HG02571 (cell line): Measurements from ENCODE around the gene QTRT2.

Experiments
- ATAC-seq: cut with Tn5 transposase; IDR thresholded peaks from one replicate; pipeline ENCODE4 v1.9.1; 2021; ENCODE audit warnings: mild to moderate bottlenecking, moderate library complexity; ENCODE audit not compliant: unreplicated experiment

Gene QTRT2

DNA sequence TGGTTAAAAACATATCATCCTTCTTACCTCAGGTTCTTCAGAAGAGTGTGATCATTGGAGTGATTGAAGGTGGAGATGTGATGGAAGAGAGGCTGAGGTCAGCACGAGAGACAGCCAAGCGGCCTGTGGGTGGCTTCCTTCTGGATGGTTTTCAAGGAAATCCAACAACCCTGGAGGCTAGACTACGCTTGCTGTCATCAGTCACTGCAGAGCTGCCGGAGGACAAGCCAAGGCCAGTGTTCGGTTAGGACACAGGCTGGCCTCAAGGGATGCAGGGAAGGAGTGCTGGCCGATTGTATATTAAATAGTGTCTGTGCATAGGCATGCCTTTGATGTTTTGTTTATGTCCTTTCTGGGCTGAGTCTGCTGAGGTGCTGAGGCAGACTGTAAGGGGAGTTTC lies 20.2 kb downstream of the QTRT2 start:
- ATAC-seq: no peak

DNA sequence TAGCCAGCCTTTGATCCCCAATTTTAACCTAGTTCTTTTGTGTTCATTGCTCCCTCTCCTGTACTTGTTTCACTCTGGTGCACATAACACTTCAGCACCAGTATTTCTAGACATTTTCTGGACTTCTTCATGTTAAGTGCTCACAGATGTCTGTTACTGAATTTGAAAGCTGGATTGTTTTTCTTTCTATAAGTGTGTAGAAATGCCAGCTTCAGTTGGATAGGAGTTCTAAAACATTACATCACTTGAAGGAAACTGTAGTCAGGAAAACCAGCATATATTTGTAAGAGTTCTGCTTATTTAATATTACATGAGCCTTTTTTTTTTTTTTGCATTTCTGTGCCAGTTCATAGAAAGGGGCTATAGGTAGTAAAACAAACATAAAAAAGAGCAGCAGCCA lies 21.6 kb downstream of the QTRT2 start:
- no peak for ATAC-seq

DNA sequence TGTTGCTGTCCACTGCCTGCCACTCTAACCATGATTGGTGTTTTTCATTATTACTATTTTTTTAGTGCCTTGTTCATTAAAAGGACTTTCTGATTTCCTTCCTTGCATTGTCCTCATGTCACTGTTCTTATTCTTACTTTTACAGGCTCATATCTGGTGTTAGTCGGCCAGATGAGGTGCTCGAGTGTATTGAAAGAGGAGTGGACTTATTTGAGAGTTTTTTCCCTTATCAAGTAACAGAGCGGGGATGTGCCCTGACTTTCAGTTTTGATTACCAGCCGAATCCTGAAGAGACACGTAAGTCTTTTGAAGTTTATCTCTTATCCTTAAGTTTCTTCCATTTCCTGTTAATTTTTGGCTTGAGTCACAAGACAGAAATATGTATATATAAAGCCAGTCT lies 23.2 kb downstream of the QTRT2 start:
- ATAC-seq: no peak

GRCh38 chr3:114080201-114080600 lies 23.7 kb downstream of the QTRT2 start:
- no peak for ATAC-seq

GRCh38 chr3:114081037-114081436 lies 24.5 kb downstream of the QTRT2 start:
- ATAC-seq: no peak

- no peak for ATAC-seq
Observed at GRCh38 chr3:114083112-114083511, 26.6 kb downstream of the QTRT2 start.

DNA sequence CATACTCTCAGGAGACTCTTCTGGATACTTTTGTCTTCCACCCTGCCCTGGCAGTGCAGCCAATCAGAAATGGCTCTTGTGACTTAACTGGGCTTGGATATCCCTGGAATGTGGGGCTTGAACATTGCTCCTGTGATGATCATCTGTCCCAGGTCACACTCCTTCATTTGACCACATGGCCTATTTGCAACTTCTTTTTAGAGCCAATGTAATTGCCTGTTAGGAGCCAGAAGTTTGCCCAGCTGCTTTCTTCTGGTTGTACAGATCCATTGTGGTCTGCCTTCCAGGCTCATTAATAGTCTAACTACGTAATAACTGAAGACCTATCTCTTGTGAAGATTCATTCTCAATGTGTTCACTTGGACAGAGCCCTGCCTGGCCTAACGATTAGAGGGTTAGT lies 29.8 kb downstream of the QTRT2 start:
- no peak for ATAC-seq

DNA sequence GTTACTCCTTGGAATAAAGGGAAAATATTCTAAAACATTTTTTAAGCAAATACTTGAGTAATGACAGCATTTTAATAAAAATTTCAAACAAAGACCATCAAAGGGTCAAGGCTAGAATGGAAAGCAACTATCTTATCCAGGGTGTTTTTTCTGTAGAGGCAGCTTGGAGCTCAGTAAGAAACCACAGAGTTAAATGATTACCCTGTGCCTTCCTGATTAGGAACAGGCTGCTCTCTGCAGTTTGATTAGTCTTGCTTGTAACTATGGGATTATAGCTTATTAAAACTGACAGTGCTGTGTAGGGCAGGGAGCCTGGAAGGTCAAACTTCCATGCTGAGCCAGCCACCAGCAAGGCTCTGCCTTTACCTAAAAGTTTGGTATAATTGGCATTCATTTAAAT lies 33.1 kb downstream of the QTRT2 start:
- ATAC-seq: no peak

DNA sequence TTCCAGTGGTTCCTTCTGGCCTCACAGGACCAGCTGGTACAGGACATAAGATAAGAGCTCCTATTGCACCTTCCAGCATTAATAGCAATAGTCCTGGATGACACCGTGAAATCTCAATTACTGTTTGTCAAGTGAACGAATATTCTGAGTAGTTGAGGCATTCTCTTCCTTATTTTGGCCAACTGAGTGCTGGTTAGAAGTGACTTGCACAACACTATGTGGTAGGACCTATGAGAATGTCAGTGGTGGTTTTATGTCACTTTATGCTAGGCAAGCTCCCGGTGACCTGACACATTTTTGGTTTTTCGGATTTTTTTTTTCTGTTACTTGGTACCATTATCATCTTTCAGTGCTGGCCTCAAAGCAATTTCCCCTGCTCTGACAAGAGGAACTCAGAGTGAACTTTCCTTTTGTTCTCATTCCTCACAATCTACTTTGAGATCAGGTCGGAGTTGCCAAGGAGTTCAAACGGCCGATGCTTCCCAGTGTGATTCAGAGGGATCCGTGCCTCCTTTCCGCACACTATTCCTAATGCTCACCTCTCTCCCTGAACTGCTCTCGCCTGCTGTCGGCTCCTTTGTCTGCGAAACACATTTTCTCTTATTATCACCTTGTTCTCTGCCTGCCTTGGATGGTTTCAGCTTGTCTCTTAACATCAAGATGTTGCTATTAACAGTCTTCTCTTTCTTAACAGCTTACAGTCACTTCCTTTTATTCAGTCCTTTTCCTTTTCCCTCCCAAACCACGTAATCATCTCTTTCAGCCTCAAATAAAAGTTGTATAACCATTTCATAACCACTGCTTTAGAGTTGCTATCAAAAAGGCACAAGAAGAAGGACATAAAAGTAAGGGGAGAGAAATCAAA lies 35.8 kb downstream of the QTRT2 start:
- ATAC-seq: no peak

DNA sequence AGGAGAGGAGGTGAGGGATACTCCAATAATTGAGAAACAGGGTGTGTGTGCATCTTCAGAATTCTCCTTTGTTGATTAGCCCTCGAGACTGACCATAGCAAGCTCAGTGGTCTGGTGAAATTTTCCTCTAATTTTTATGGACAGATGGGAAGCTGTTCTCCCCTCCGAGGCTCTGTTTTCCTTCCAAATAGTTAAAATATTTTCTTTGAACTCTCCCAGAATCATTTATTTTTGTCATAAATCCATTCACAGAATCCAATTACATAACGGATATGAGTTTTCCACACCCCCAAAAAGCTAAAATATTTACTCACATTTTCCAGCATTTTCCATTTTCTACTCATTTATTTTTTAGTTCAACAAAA lies 36.5 kb downstream of the QTRT2 start:
- ATAC-seq: no peak

DNA sequence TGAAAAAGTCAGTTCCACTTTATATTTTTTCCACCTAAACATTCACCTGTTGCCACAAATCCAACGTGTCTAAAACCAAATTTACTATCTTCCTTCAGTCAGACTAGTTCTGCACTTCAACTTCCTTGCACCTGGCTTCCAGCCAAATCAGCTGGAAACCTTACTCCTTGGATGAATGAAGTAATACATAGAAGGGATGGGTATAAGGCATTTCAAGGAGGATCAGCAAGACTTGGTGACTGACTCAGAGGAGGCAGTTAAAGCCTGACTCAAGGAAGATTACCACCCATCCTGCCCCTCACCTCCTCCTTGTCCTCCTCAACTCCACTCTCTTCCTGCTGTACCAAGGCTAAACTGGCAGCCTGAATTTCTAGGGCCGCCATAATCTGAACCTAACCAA lies 37.1 kb downstream of the QTRT2 start:
- ATAC-seq: no peak

DNA sequence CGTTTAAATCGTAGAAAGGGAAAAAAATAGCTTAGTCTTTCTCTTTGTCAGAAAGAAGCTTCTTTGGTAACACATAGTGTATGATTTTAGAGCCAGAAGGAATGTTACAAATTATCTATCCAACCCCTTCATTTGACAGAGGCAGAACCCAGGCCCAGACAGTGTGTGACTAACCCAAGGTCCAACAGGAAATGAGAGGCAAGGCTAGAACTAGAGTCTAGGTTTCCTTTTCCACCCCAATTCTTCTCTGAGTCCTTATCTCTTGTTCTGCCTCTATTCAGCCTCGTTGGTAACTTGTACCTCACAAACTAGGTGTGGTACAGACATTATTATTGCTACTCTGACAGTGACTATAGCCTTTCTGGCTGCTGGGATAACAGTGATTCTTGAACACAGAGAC lies 39.3 kb downstream of the QTRT2 start:
- ATAC-seq: no peak

- ATAC-seq: no peak
Observed at GRCh38 chr3:114101101-114101500, 44.6 kb downstream of the QTRT2 start.

GRCh38 chr3:114103181-114103580 lies 46.6 kb downstream of the QTRT2 start:
- ATAC-seq: no peak

DNA sequence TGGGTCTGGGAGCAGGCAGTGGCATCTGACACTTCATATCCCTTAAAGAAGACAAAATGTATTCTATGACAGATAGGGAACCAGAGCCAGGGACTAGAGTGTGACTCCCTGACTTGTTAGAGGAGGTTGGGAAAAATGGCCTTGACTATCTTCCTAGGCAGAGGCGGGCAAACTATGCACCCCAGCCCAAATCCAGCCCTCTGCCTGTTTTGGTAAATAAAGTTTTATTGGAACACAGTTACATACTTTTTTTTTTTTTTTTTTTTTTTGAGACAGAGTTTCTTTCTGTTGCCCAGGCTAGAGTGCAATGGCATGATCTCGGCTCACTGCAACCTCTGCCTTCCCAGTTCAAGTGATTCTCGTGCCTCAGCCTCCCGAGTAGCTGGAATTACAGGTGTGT lies 47.3 kb downstream of the QTRT2 start:
- ATAC-seq: no peak

- ATAC-seq: no peak
Observed at GRCh38 chr3:114104414-114104813, 47.9 kb downstream of the QTRT2 start.

GRCh38 chr3:114108137-114108536 lies 51.6 kb downstream of the QTRT2 start:
- no peak for ATAC-seq

DNA sequence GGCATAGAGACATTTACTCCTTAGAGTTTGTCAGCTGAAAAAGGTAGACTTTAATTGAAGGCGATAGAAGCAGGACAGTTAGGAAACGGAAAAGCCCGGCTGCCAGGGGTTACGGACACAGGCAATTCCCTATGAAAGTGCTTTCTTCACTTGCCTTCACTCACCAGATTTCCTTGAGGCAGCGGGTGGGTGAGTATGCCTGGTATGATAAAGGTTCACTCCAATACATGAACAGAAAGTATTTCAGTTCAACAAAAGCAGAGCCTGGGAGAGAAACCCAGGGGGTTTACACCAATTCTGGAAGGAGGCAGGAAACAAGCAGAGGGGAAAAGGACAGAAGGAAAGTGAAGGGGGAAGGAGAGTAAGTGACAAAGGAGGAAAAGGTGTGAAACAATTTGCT lies 53.9 kb downstream of the QTRT2 start:
- ATAC-seq: no peak

DNA sequence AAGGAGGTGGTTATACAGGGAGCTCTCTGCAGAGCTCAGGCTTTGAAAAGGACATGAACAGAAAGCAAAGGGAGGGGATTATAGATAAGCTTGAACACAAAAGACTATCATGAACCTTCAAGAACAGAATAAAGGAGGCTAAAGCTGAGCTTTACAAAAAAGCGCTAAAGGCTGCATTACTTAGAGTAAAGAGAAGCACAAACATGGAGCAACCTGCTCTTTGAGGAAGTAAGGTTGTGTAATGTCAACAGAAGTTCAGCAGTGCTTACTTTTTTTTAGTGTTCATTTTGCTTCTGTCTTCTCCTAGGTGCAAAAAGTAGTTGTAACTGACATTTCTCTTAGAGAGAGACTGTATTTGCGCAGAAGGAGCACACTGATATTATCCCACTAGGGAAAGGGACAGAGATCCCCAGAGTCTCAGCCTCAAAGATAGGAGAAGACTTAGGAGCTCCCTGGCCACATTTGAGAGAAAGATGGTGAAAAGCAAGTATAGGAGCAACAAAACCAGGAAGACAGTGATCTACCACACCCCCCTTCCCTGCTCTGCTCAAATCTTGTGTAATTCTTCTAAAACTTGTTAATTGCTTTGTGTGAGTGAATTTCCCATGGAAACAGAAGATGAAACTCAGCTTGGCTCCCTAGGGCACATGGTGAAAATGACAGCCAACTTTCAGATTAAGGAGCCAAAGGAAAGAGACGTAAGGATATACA lies 54.7 kb downstream of the QTRT2 start:
- ATAC-seq: no peak

DNA sequence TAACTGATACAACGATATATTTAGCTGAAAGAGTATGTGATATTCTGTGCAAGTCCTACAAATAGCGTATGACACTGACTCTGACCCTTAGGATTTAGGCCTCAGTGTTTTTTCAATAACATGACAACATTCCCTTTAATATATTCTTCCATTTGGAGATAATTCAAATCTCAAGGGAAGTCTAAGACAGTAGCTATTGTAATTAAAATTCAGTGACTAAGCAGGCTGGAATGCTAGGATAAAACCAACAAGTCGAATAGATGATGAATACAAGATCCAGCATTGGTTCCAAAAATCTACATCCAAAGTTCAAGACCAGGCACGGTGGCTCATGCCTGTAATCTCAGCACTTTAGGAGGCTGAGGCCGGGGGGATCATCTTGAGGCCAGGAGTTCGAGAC lies 56.2 kb downstream of the QTRT2 start:
- ATAC-seq: no peak

DNA sequence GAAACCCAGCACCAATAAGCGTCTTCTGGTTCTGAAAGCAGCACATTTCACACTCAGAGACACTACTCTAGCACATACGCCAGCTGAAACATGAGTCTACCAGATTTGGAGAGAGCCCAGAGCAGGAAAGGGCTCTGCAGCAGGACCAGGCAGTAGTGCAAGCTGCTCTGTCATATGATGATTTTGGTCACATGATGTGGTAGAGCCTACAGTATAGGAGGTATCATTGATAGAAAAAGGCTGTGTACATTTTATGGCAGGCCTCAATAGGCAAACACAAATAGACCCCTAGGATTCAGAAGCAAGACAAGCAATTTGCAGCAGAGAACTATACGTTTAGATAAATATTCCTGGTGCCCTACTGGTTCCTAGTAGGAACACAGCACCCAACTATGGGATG lies 58.2 kb downstream of the QTRT2 start:
- ATAC-seq: no peak

DNA sequence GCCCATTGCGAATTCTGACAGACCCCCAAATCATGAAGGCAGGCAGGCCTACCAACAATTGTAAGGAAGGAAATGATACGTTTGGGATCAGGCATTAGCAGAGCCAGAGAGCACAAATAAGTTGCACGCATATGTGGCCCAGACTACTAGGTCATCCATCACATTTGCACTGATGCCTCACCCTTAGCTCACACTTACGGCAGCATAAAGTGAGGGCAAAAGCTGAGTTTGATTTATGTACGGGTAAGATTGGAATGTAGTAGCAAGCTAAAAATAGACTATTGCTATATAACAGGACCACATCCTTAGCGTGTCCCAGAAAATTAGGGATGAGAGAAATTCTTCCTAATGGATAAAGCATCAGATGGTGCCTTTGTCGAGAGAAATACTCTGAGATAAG lies 58.6 kb downstream of the QTRT2 start:
- ATAC-seq: no peak

DNA sequence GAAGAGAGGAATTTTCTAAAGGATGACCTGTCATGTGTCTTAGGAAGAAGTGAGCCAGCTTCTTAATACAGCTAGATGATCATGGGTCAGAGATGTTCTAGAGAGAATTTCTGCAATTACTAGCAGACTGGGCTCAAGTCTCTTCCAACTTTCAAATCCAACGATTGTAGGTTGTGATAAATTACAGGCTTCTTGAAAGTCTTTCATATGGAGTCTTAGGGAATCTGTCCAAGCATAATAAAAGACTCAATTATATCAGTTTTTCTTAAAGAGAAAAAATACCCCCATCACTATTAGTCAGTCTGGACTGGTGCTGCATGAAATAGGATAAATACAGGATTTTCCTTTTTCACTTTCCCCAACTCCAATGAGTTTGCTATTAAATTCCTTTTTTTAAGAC lies 63.2 kb downstream of the QTRT2 start:
- ATAC-seq: no peak
